K562 (cell line): ENCODE measurements around the gene POT1. TPM values are rescaled to one million over a fixed set of nuclear protein-coding genes. Genes with fewer than 3 reads are reported as not detected.

Source experiments
- ATAC-seq: fragments of 200-7000 bp; cut with Tn5 transposase; 3 replicates; pipeline ENCODE4 v1.9.1; 2020; ENCODE audit warnings: moderate library complexity
- BruUV-seq: library from RNA; stranded (reverse); fragments of 400-500 nt; replicated peaks from 2 replicates; lab custom pipeline; 2021; lab: Mats Ljungman, UMichigan
- CTCF ChIA-PET: fragments of 300-600 bp; formaldehyde crosslinking; extraction: SDS; loops from one replicate; lab custom pipeline; 2021; ENCODE audit warnings: low intra/inter-chr PET ratio; lab: Yijun Ruan, JAX
- POLR2A ChIA-PET: fragments of 300-600, 350-650 bp; sonication (Branson Sonifier 250); formaldehyde crosslinking; extraction: SDS; loops from one replicate; lab custom pipeline; 2021; ENCODE audit warnings: antibody characterized with exemption, inconsistent platforms; lab: Yijun Ruan, JAX
- DNase-seq, 4 experiments: peaks; one replicate each; pipeline versions ENCODE4 v3.0.0 to v3.0.0-alpha.2; 2011 to 2018; ENCODE audit warnings: low spot score in 3 of 4, mixed read lengths in 3 of 4; ENCODE audit errors: extremely low read depth in 1 of 4
- FAIRE-seq: peaks from 2 replicates; lab custom pipeline; 2011; peaks lifted over from hg19 to GRCh38; lab: Jason Lieb, UNC
- H2AFZ ChIP-seq: 2 replicates; pipeline ENCODE4 v1.6.0; 2011; ENCODE audit warnings: low read depth, low read length, control low read depth, inconsistent platforms
- H3K27ac ChIP-seq: fragments of 200-600 bp; 3 replicates; pipeline ENCODE4 v1.8.0; 2011; ENCODE audit warnings: low read depth, mild to moderate bottlenecking, control low read depth, inconsistent platforms, low read length, moderate library complexity, mixed read lengths; ENCODE audit errors: extremely low read depth
- H3K27me3 ChIP-seq, 2 experiments: fragments of 300-600 bp in 1 of 2; 2 replicates in 1 of 2; 3 replicates in 1 of 2; pipeline versions ENCODE4 v1.6.0 to v1.8.0; 2011; ENCODE audit warnings: inconsistent platforms in 2 of 2, low read length in 2 of 2, mild to moderate bottlenecking in 1 of 2, mixed read lengths in 1 of 2, moderate library complexity in 1 of 2; ENCODE audit not compliant: control insufficient read depth in 2 of 2, insufficient read depth in 2 of 2
- H3K36me3 ChIP-seq: fragments of 300-600 bp; 3 replicates; pipeline ENCODE4 v1.8.0; 2011; ENCODE audit warnings: mild to moderate bottlenecking, low read length, inconsistent platforms; ENCODE audit not compliant: control insufficient read depth, insufficient read depth
- H3K4me1 ChIP-seq, 2 experiments: fragments of 200-600 bp in 1 of 2; replicated peaks in 1 of 2; 2 replicates in 1 of 2; 3 replicates in 1 of 2; pipeline versions ENCODE4 v1.5.1 to v1.8.0; 2011; ENCODE audit warnings: inconsistent platforms in 2 of 2, low read length in 2 of 2, mild to moderate bottlenecking in 1 of 2, mixed read lengths in 1 of 2, moderate library complexity in 1 of 2; ENCODE audit not compliant: control insufficient read depth in 2 of 2, insufficient read depth in 2 of 2
- H3K4me2 ChIP-seq: 2 replicates; pipeline ENCODE4 v1.6.1; 2011; ENCODE audit warnings: low read length, control low read depth, inconsistent platforms, mixed read lengths; ENCODE audit not compliant: insufficient read depth
- H3K4me3 ChIP-seq: fragments of 200-600 bp; sonication (generic), shearing (Covaris generic); 2 replicates; pipeline ENCODE4 v1.5.1; 2016; ENCODE audit warnings: control low read depth, inconsistent platforms
- H3K79me2 ChIP-seq: fragments of 200-600 bp; 3 replicates; pipeline ENCODE4 v1.8.0; 2011; ENCODE audit warnings: low read length, inconsistent platforms; ENCODE audit not compliant: control insufficient read depth, insufficient read depth
- H3K9ac ChIP-seq, 2 experiments: 2 replicates each; pipeline versions ENCODE4 v1.6.0 to v1.6.1; 2011; ENCODE audit warnings: low read depth in 2 of 2, low read length in 2 of 2, control low read depth in 1 of 2, inconsistent platforms in 1 of 2, mild to moderate bottlenecking in 1 of 2, mixed read lengths in 1 of 2; ENCODE audit not compliant: insufficient read depth in 1 of 2
- H3K9me1 ChIP-seq: one replicate; pipeline ENCODE4 v1.6.0; 2011; ENCODE audit warnings: inconsistent platforms, mild to moderate bottlenecking, low read length, moderate library complexity; ENCODE audit not compliant: control insufficient read depth, insufficient read depth
- H3K9me3 ChIP-seq: replicated peaks from 2 replicates; pipeline ENCODE4 v1.5.1; 2011; ENCODE audit warnings: low read depth, low read length, inconsistent platforms; ENCODE audit not compliant: control insufficient read depth, insufficient read depth
- H4K20me1 ChIP-seq: replicated peaks from 2 replicates; pipeline ENCODE4 v1.6.1; 2011; ENCODE audit warnings: low read length, inconsistent platforms, mixed read lengths; ENCODE audit not compliant: control insufficient read depth, insufficient read depth
- CEBPB ChIP-seq: fragments of 450-650 bp; IDR thresholded peaks from 2 replicates; pipeline ENCODE4 v1.6.1; 2016; ENCODE audit warnings: missing genetic modification characterization, missing compliant biosample characterization
- CEBPG ChIP-seq, 3 experiments: fragments of 200-800 bp in 1 of 3; sonication (Bioruptor generic) in 1 of 3; sonication (generic) in 1 of 3; formaldehyde crosslinking in 1 of 3; IDR thresholded peaks in 2 of 3; conservative IDR thresholded peaks in 1 of 3; 2 replicates each; pipeline versions ENCODE4 v1.6.1 to v1.8.0; 2016 to 2022; ENCODE audit warnings: missing compliant biosample characterization in 2 of 3, missing genetic modification characterization in 2 of 3, mild to moderate bottlenecking in 1 of 3, missing genetic modification reagents in 1 of 3
- GTF2A2 ChIP-seq: IDR thresholded peaks from 2 replicates; pipeline ENCODE4 v1.6.1; 2016; ENCODE audit warnings: mild to moderate bottlenecking, missing genetic modification characterization, missing compliant biosample characterization
- GTF2F1 ChIP-seq: IDR thresholded peaks from 2 replicates; pipeline ENCODE4 v1.6.1; 2011; ENCODE audit warnings: low read depth, low read length, improper control_type of control experiment
- PCBP2 ChIP-seq: fragments of 200-400 bp; formaldehyde crosslinking; IDR thresholded peaks from 2 replicates; pipeline ENCODE4 v1.6.1; 2018; ENCODE audit warnings: low read length, low read depth, mild to moderate bottlenecking, moderate library complexity; ENCODE audit not compliant: poor library complexity, severe bottlenecking
- PURB ChIP-seq: sonication (generic); formaldehyde crosslinking; IDR thresholded peaks from 2 replicates; pipeline ENCODE4 v1.9.0; 2021; ENCODE audit warnings: low read depth, mild to moderate bottlenecking, missing genetic modification reagents
- TOE1 ChIP-seq, 2 experiments: fragments of 450-650 bp in 1 of 2; sonication (generic) in 1 of 2; formaldehyde crosslinking in 1 of 2; IDR thresholded peaks; 2 replicates each; pipeline versions ENCODE4 v1.7.1 to v1.8.0; 2016 to 2022; ENCODE audit warnings: borderline replicate concordance in 2 of 2, mild to moderate bottlenecking in 2 of 2, antibody characterized with exemption in 1 of 2, inconsistent platforms in 1 of 2, low read depth in 1 of 2, missing genetic modification reagents in 1 of 2, moderate library complexity in 1 of 2
- WGBS: fragments of 100-300 bp; shearing (Covaris generic); methylation state at CpG from one replicate; pipeline ENCODE4 v1.1.6; 2016; ENCODE audit warnings: low coverage, mixed read lengths; ENCODE audit not compliant: insufficient coverage; ENCODE audit errors: missing lambda C conversion rate; 5-methylcytosine and 5-hydroxymethylcytosine counted together
- in situ Hi-C: fragments of 300-500 bp; cut with MboI; formaldehyde crosslinking; loops from 4 replicates; pipeline ENCODE4 v1.15.0; 2018; ENCODE audit warnings: inconsistent platforms, mixed read lengths
- intact Hi-C: fragments of 100-400 bp; cut with micrococcal nuclease; formaldehyde crosslinking; loops from 2 replicates; pipeline ENCODE4 v1.14.2; 2022
- polyA plus RNA-seq, 8 experiments: library from polyadenylated mRNA; depleted of rRNA in 4 of 8; stranded (reverse) in 5 of 8; unstranded in 3 of 8; fragments of >200 nt; fragmentation: Nextera tagmentation in 2 of 8; fragmentation: Illumina TruSeq in 1 of 8; extraction: Ambion mirVana in 2 of 8; extraction: Trizol in 1 of 8; gene quantifications; 2 replicates each; pipeline versions ENCODE4 v1.2.1 to v1.2.3, GENCODE V29; 2011 to 2014; ENCODE audit warnings: inconsistent platforms in 1 of 8, missing spikeins in 1 of 8
- total RNA-seq, 7 experiments: library from RNA; depleted of rRNA in 6 of 7; stranded (reverse); fragments of >200 nt in 6 of 7; fragmentation: Illumina TruSeq in 2 of 7; extraction: Trizol in 2 of 7; gene quantifications; 2 replicates each; pipeline versions ENCODE4 v1.2.1 to v1.2.3, GENCODE V29; 2011 to 2021; ENCODE audit warnings: low replicate concordance in 1 of 7

POT1 gene
- total and polyA plus RNA-seq, 9 of the 15 experiments (the other 6 are each of a cell fraction or from before 2014, with no cell fraction given): 37.9 to 140 (median 63.6) TPM

GRCh38 chr7:124801330-124801895, 128.2 kb downstream of the POT1 start:
- 0% methylated on average over 1 of the region's 1 CpG for WGBS
- DNase-seq: no peak
- Histone ChIP-seq H3K27me3 (0 out of 5 replicates have a peak, but pooled peaks cover 0 to 3% of the 10 kb centered on the region in 2 experiments), H3K27ac (no peak overlapping the region), H3K36me3 (no peaks in the 10 kb centered on the region), H3K9ac (no peak overlapping the region), H3K79me2 (no peaks in the 10 kb centered on the region), H3K9me1 (no peaks in the 10 kb centered on the region), H3K4me1 (no peaks in the 10 kb centered on the region), H3K4me2 (no peak overlapping the region), H4K20me1 (no peaks in the 10 kb centered on the region), H3K4me3 (no peak overlapping the region), H2AFZ (no peak overlapping the region), H3K9me3 (no peaks in the 10 kb centered on the region)
- no TSS peak for BruUV-seq
- ATAC-seq: no peak
- POLR2A ChIA-PET: interaction anchor here (0.6 kb wide), 1 partner anchor 139 kb away, joined by 3 read pairs; no protein-coding TSS in a partner anchor
- CTCF ChIA-PET: no interaction called here
- in situ Hi-C loops: no loop called here
- intact Hi-C loops: no loop called here
- FAIRE-seq: no peak
- TF ChIP-seq CEBPG (CRISPR knock-in tag; IDR thresholded peaks at IDR 0.05) (no peak), CEBPG (tag; conservative IDR thresholded peaks at IDR 0.05 in 1 of 2, IDR thresholded peaks at IDR 0.05 in 1 of 2) (peak; percentile 29 to 83; a peak in 3 of 4 replicates), TOE1 (IDR thresholded peaks at IDR 0.05; ENCODE audit: borderline replicate concordance) (no peak), TOE1 (CRISPR knock-in tag; IDR thresholded peaks at IDR 0.05; ENCODE audit: borderline replicate concordance, low read depth) (no peak), GTF2A2 (tag) (no peak), PCBP2 (no peak), CEBPB (peak; percentile 72), GTF2F1 (no peak), PURB (CRISPR knock-in tag) (no peak)
